B cell (primary cell): ENCODE data around the gene PLEKHA8. TPM values are rescaled to one million over a fixed set of nuclear protein-coding genes. Genes with fewer than 3 reads are reported as not detected.
A peak's percentile ranks its signal among the peaks of the same experiment; 100 is the strongest.

Source experiments
- ATAC-seq: fragments of 200-7000 bp; cut with Tn5 transposase; one replicate; pipeline ENCODE4 v1.10.0; 2021; ENCODE audit warnings: low read depth, mild to moderate bottlenecking, moderate number of reproducible peaks, moderate library complexity
- CTCF ChIA-PET: fragments of 350-600 bp; sonication (Branson Sonifier 250); formaldehyde crosslinking; loops from one replicate; lab custom pipeline; 2021; ENCODE audit warnings: antibody characterized with exemption, inconsistent platforms; lab: Charles Lee
- POLR2A ChIA-PET: fragments of 350-600 bp; sonication (Branson Sonifier 250); formaldehyde crosslinking; loops from one replicate; lab custom pipeline; 2021; ENCODE audit warnings: antibody characterized with exemption; lab: Charles Lee
- DNase-seq: peaks from one replicate; pipeline ENCODE4 v3.0.0; 2013
- H2AFZ ChIP-seq: 2 replicates; pipeline ENCODE4 v1.6.1; 2012; ENCODE audit warnings: mild to moderate bottlenecking, low read depth, low read length; ENCODE audit not compliant: insufficient read depth, poor library complexity, severe bottlenecking
- H3K27ac ChIP-seq, 2 donors: 1 replicate in 1 of 2; 2 replicates in 1 of 2; pipeline ENCODE4 v1.5.1; 2012 to 2013; ENCODE audit warnings: low read length in 2 of 2, mild to moderate bottlenecking in 2 of 2, moderate library complexity in 1 of 2
- H3K27me3 ChIP-seq, 4 experiments: fragments of 200-600 bp in 1 of 4; sonication (generic) in 1 of 4; replicated peaks in 1 of 4; 1 replicate in 2 of 4; 2 replicates in 2 of 4; pipeline versions ENCODE4 v1.6.1 to v1.7.0; 2013 to 2016; ENCODE audit warnings: low read length in 3 of 4, mild to moderate bottlenecking in 2 of 4, mixed read lengths in 1 of 4, moderate library complexity in 1 of 4; ENCODE audit not compliant: insufficient read depth in 4 of 4, control insufficient read depth in 3 of 4; ENCODE audit errors: control extremely low read depth in 1 of 4
- H3K36me3 ChIP-seq, 2 experiments: replicated peaks in 1 of 2; 1 replicate in 1 of 2; 2 replicates in 1 of 2; pipeline versions ENCODE4 v1.6.1 to v1.7.1; 2013; ENCODE audit warnings: low read length in 1 of 2; ENCODE audit not compliant: insufficient read depth in 2 of 2, control insufficient read depth in 1 of 2; ENCODE audit errors: control extremely low read depth in 1 of 2, extremely low read depth in 1 of 2
- H3K4me1 ChIP-seq, 2 donors: fragments of 200-600 bp in 1 of 2; sonication (generic) in 1 of 2; 1 replicate in 1 of 2; 2 replicates in 1 of 2; pipeline versions ENCODE4 v1.5.1 to v1.6.1; 2013 to 2017; ENCODE audit warnings: low read length in 2 of 2; ENCODE audit not compliant: control insufficient read depth in 2 of 2, insufficient read depth in 2 of 2
- H3K4me2 ChIP-seq: replicated peaks from 2 replicates; pipeline ENCODE3; 2012; ENCODE audit warnings: mild to moderate bottlenecking, low read depth, low read length; ENCODE audit not compliant: poor library complexity, severe bottlenecking
- H3K4me3 ChIP-seq, 5 experiments: fragments of 200-600 bp in 1 of 5; sonication (generic) in 1 of 5; 1 replicate in 3 of 5; 2 replicates in 2 of 5; pipeline versions ENCODE4 v1.5.1 to v1.7.0; 2011 to 2016; ENCODE audit warnings: low read length in 4 of 5, mild to moderate bottlenecking in 4 of 5, low read depth in 2 of 5, control low read depth in 1 of 5, moderate library complexity in 1 of 5; ENCODE audit not compliant: insufficient read depth in 1 of 5; ENCODE audit errors: control extremely low read depth in 1 of 5, extremely low read depth in 1 of 5
- H3K79me2 ChIP-seq: fragments of 200-600 bp; sonication (generic); one replicate; pipeline ENCODE4 v1.6.0; 2016; ENCODE audit warnings: low read length; ENCODE audit not compliant: control insufficient read depth, insufficient read depth
- H3K9ac ChIP-seq: fragments of 200-600 bp; sonication (generic); 2 replicates; pipeline ENCODE4 v1.6.1; 2017; ENCODE audit warnings: mild to moderate bottlenecking, low read length, moderate library complexity
- H3K9me3 ChIP-seq, 3 donors: one replicate each; pipeline versions ENCODE4 v1.6.1 to v1.7.1; 2013; ENCODE audit warnings: low read length in 2 of 3; ENCODE audit not compliant: control insufficient read depth in 2 of 3, insufficient read depth in 1 of 3; ENCODE audit errors: control extremely low read depth in 1 of 3
- H4K20me1 ChIP-seq: 2 replicates; pipeline ENCODE4 v1.6.0; 2012; ENCODE audit warnings: mild to moderate bottlenecking, low read length; ENCODE audit not compliant: insufficient read depth, control insufficient read depth, poor library complexity, severe bottlenecking
- H3K27ac Mint-ChIP-seq: one replicate; pipeline ENCODE4 v1.8.0; 2021; ENCODE audit warnings: mixed read lengths
- H3K27me3 Mint-ChIP-seq: one replicate; pipeline ENCODE4 v1.8.0; 2021; ENCODE audit warnings: mixed read lengths
- H3K4me1 Mint-ChIP-seq: one replicate; pipeline ENCODE4 v1.8.0; 2021; ENCODE audit warnings: mixed read lengths
- H3K4me3 Mint-ChIP-seq: one replicate; pipeline ENCODE4 v1.8.0; 2021; ENCODE audit warnings: mixed read lengths
- H3K9me3 Mint-ChIP-seq: one replicate; pipeline ENCODE4 v1.8.0; 2022; ENCODE audit warnings: mixed read lengths; ENCODE audit not compliant: insufficient read depth
- EZH2 ChIP-seq: IDR thresholded peaks from 2 replicates; pipeline ENCODE4 v1.6.1; 2012; ENCODE audit warnings: borderline replicate concordance, low read depth, mild to moderate bottlenecking, moderate library complexity, low read length; ENCODE audit not compliant: insufficient read depth, poor library complexity, severe bottlenecking
- WGBS: methylation state at CpG from one replicate; pipeline ENCODE4 v1.1.5; 2013; ENCODE audit warnings: missing lambda C conversion rate; ENCODE audit not compliant: insufficient coverage; 5-methylcytosine and 5-hydroxymethylcytosine counted together
- intact Hi-C: fragments of 100-400 bp; cut with micrococcal nuclease; formaldehyde crosslinking; loops from one replicate; pipeline ENCODE4 v1.10.0; 2022
- polyA plus RNA-seq: library from polyadenylated mRNA; depleted of rRNA; stranded (reverse); fragments of >200 nt; gene quantifications from 2 replicates; pipeline ENCODE4 v1.2.3, GENCODE V29; 2012
- total RNA-seq, 2 donors: library from RNA; stranded (reverse); fragments of 120-200 nt in 1 of 2; gene quantifications; 1 replicate in 1 of 2; 2 replicates in 1 of 2; pipeline versions ENCODE4 v1.2.3 to v1.2.4, GENCODE V29; 2013 to 2022
- TF ChIP-seq, protein P1 (sequence below): fragments of 200-600 bp; IDR thresholded peaks from one replicate; pipeline ENCODE4 v1.8.0; 2022; ENCODE audit warnings: antibody characterized with exemption, mild to moderate bottlenecking

Gene PLEKHA8
- total and polyA plus RNA-seq, 2 donors (not counting 1 experiment from before 2014, with no cell fraction given): 1.7 to 10.5 TPM

DNA sequence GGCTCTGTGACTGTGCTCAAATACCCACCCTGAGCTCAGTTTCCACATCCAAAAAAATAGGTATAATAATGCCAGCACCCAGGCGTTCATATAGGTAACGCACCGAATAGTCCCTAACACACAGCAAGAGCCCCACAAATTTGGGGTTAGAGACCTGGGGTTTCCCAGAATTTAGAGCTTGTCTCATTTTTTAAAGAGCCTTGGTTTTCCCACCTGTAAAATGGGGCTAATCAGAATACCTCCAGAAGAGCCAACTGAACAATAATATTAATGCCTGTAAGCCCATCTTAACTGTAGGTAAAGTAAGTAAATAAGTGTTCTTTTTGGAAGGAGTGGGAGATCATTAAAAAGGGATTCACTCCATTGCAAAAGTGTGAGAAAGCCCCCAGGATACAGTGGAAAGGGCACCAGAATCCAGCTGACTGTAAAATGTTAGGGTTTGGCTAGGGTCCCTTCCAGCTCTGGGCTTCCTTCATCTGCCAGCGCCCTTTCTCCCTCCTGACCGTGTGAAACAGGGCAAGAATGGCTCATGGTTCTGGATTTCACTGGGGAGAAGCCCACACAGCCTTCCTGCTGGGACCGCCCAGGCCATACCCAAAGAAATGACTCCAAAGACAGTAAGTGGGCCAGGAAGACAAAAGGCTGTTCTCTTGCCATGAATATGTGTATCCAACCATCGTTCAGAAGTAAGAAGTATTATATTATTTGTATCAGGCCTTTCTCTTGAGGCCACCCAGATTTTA is 108.7 kb downstream of the PLEKHA8 start:
- DNase-seq: no peak
- Histone ChIP-seq H3K36me3 (no peaks in the 10 kb centered on the region), H3K4me1 (peaks cover 0 to 18% of the 10 kb centered on the region in 2 donors), H2AFZ (peak overlapping the region; percentile 69), H4K20me1 (no peaks in the 10 kb centered on the region), H3K9ac (no peak overlapping the region), H3K9me3 (no peaks in the 10 kb centered on the region), H3K4me2 (peak overlapping the region; percentile 94), H3K27me3 (peaks cover 0 to 3% (median 1%) of the 10 kb centered on the region in 4 experiments), H3K4me3 (no peak overlapping the region), H3K79me2 (no peaks in the 10 kb centered on the region), H3K27ac (no peak overlapping the region)
- H3K9me3 Mint-ChIP-seq: no peaks in the 10 kb centered on the region
- CTCF ChIA-PET: no interaction called here
- H3K27ac Mint-ChIP-seq: peak overlapping the region; percentile 54
- ATAC-seq: no peak
- whole genome bisulfite sequencing: 89% methylated on average over 4 of the region's 7 CpGs
- intact Hi-C loops: loop anchor here (5.0 to 10.0 kb wide), 4 partner anchors 40 to 458 kb away; partner anchors contain the start of genes GARS1 and GGCT
- TF ChIP-seq EZH2: no peak
- TF ChIP-seq, protein P1, sequence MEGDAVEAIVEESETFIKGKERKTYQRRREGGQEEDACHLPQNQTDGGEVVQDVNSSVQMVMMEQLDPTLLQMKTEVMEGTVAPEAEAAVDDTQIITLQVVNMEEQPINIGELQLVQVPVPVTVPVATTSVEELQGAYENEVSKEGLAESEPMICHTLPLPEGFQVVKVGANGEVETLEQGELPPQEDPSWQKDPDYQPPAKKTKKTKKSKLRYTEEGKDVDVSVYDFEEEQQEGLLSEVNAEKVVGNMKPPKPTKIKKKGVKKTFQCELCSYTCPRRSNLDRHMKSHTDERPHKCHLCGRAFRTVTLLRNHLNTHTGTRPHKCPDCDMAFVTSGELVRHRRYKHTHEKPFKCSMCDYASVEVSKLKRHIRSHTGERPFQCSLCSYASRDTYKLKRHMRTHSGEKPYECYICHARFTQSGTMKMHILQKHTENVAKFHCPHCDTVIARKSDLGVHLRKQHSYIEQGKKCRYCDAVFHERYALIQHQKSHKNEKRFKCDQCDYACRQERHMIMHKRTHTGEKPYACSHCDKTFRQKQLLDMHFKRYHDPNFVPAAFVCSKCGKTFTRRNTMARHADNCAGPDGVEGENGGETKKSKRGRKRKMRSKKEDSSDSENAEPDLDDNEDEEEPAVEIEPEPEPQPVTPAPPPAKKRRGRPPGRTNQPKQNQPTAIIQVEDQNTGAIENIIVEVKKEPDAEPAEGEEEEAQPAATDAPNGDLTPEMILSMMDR: no peak
- POLR2A ChIA-PET: no interaction called here
- peaks cover 5% of the 10 kb centered on the region for H3K27me3 Mint-ChIP-seq
- peak overlapping the region; percentile 98 for H3K4me3 Mint-ChIP-seq
- peaks cover 18% of the 10 kb centered on the region for H3K4me1 Mint-ChIP-seq

- no peak overlapping the region for H3K4me2 ChIP-seq
- Mint-ChIP-seq H3K4me1 (peaks cover 11% of the 10 kb centered on the region), H3K27ac (no peak overlapping the region), H3K4me3 (no peak overlapping the region), H3K27me3 (no peaks in the 10 kb centered on the region), H3K9me3 (no peaks in the 10 kb centered on the region)
- intact Hi-C loops: loop anchor here (5.0 to 10.0 kb wide), 4 partner anchors 37 to 455 kb away; partner anchors contain the start of genes GARS1 and GGCT
- no peak overlapping the region for H3K9ac ChIP-seq
- DNase-seq (no peak), ATAC-seq (no peak)
- no peaks in the 10 kb centered on the region for H3K36me3 ChIP-seq
- peaks cover 0 to 3% (median 1%) of the 10 kb centered on the region in 4 experiments for H3K27me3 ChIP-seq
- CTCF ChIA-PET: no interaction called here
- POLR2A ChIA-PET: no interaction called here
- TF ChIP-seq, protein P1: no peak
- TF ChIP-seq EZH2: no peak
- WGBS: 100% methylated on average over 2 of the region's 4 CpGs
- H4K20me1 ChIP-seq: no peaks in the 10 kb centered on the region
- no peaks in the 10 kb centered on the region for H3K79me2 ChIP-seq
- H2AFZ ChIP-seq: no peak overlapping the region
- H3K9me3 ChIP-seq: no peaks in the 10 kb centered on the region
- no peak overlapping the region for H3K4me3 ChIP-seq
- no peak overlapping the region for H3K27ac ChIP-seq
- H3K4me1 ChIP-seq: peaks cover 0 to 11% of the 10 kb centered on the region in 2 donors
These were observed 111.7 kb downstream of the PLEKHA8 start for GRCh38 chr7:30139836-30140384.
